ENCODE data around the gene LAPTM5.

LAPTM5 gene

DNA sequence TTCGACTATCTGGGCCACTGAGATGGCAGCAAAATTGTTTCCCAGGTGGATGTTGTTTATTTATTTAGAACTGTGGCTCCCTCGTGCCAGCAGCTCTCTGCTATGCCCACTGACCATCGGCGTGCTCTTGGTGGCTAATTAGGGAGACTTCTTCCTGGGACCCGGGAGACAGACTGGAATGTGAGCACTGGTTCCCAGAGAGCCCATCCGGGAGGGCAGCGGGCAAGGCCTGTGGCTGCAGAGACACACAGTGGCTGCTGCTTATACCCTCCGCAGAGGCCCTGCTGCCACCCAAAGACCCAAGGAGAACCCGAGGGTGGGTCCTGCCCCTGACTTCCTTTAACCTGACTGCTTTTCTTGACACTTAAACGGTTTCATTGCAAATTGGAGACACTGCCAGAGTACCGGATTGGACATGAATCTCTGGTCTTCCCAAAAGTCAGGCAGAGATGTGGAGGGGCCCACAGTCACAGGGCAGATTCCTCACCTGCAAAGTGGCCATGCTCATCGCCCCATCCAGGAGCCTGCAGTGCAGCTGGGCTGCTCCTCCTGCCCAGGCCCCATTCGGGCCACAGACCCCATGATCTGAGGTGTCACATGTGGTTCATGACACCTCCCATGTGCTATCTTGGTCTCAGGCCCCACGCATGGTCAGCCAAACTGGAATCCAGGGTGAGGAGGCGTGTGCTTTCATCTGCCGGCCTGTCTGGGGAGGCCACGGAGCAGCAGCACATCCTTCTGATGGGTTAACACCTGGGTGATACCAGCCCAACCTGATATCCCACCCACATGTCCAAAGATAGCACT lies 28.5 kb downstream of the LAPTM5 start:
- no peak for DNase-seq (ENCODE audit: low read depth)

DNA sequence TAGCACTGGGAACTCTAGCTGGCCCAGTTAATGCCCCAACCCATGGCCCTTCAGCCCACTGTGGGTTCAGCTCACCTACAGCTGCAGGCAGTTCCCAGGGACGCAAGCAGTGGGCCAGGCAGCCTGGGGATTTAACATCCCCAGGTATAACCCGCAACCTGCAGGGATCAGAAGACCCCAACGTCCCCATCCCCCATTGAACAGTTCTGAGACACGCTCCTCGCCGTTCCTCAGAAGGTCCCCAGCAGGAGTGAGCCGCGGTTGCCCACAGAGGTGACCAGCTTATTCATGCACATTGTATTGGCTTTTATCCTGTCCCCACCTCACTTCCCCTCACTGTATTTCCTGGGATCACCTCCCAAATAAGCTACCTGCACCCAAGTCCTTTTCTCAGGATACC lies 29.2 kb downstream of the LAPTM5 start:
- DNase-seq (ENCODE audit: low read depth), result no peak

DNA sequence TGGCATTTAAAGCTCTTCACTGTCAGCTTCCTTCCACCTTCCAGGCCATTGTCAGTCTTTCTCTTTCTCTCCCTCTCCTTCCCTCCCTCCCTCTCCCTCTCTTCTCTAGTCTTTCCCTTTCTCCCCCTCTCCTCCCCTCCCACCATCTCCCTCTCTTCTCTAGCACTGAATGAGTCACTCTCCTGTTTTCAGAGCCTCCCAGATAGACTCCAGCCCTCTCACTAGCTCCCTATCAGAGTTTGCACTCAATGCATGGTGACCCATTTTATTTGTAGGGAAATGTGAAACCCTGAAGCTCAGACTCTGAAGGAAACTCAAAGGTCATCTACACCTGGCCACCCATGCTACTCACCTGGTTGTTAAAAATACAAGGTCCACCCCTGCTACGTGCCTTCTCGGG lies 29.8 kb downstream of the LAPTM5 start:
- peak; percentile 32 for DNase-seq (ENCODE audit: low read depth)

DNA sequence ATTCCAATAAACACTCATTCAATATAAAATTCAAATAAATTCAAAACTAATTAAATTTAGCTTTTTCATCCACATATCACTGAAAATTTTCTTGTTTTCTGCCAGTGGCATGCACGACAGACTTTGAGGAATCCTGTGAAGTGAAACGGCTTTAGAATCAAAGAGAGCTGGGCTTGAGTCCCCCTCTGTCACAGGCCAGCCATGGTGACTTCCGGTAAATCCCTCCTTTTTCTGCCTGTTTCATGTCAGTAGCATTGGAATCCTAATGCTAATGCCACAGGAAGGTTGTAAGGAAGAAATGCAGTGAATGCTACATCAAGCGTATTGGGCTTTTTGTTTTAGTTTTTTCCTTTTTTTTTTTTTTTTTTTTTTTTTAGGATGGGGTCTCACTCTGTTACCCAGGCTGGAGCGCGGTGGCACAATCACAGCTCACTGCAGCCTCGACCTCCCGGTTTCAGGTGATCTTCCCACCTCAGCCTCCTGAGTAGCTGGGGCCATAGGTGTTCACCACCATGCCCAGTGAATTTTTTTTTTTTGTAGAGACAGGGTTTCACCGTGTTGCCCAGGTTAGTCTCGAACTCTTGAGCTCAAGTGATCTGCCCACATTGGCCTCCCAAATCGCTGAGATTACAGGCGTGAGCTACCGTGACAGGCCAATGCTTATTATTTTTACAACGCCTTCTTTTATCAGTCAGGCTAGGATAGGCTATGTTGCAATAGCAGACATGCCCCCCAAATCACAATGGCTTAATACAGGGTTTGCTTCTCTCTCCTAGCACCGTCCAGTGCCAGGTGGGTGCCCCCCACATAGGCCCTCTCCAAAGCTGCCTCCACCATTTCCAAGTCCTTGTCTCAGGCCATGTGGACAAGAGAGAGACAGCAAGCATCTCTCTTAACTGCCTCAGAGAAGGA lies 30.5 kb downstream of the LAPTM5 start:
- no peak for DNase-seq (ENCODE audit: low read depth)

DNA sequence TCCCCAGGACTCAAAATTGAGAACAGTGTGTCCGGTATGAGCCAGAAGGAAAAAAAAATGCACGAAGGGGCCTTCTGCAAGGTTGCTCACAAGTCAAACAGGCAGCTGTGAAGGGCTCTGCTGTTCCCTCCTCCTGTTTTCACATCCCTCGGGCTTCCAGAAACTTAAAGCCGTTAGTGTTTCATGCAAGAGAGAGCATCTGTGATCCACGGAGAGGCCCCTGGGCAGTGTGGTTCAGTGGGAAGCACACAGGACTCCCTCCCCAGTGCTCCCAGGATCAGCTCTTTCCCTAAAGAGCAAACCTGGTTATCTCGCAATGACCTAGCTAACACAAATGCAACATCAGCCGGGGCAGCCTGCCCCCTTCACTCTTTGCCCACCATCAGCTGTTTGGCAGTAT lies 31.3 kb downstream of the LAPTM5 start:
- DNase-seq (ENCODE audit: low read depth), result no peak

DNA sequence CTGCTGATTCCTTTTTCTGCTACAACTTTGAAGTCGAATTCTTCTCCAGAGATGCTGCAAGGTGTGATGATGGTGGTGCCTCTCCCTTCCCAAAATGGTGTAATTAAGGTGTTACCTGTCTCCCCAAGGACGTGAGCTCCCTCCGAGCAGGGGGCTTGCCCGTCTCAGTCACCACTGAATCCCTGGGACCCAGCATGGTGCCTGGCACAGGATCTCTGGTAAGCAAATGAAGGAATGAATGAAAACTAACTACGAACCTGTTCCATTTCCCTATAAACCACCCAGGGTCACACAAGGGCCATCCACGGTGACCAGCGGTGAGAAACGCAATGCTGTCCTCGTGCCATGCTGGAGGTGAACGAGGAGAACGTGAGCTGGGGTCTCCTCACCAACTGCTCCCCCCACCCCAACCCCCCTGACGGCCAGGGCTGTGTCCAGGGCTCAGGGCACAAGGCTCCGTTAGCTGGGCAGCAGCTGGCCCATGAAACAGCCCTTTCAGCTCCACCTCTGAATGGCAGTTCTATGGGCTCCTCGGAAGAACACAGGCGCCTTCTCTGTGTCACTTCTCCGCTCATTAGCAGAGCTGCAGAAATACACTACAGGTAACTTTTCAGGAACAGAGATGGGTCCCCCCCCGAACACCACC lies 32.0 kb downstream of the LAPTM5 start:
- DNase-seq (ENCODE audit: low read depth), result no peak

DNA sequence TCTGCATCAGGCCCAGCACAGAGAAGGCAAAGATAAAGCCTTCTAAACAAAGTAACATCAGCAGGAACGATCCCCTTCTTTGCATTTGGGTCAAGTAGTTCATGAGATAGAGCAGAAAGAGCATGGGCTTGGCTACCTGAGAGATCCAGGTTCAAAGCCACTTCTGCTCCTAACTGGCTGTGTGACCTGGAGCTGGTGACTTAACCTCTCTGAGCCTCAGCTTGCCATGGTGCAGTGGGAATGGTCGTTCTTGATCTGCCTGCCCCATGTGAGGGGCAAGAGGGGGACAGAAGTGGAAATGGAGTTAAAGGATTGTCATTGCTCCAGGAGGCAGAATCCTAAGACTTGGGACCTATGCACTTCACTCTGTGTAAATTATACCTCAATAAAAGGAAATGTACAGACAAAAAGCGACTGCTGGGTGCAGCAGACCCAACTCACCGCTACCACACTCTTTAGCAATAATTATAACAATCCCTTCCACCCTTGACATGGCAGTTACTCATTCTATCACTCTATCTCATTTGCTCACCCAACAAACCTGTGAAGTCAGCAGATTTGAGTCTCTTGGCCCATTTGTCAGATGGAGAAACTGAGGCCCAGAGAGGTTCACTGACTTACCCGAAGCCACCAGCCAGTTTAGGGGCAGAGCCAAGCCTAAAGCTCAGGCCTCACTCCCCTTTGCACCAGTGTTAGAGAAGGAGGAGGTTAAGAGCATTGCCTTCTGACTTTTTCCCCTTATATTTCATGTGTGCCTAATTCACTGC lies 32.7 kb downstream of the LAPTM5 start:
- no peak for DNase-seq (ENCODE audit: low read depth)

DNA sequence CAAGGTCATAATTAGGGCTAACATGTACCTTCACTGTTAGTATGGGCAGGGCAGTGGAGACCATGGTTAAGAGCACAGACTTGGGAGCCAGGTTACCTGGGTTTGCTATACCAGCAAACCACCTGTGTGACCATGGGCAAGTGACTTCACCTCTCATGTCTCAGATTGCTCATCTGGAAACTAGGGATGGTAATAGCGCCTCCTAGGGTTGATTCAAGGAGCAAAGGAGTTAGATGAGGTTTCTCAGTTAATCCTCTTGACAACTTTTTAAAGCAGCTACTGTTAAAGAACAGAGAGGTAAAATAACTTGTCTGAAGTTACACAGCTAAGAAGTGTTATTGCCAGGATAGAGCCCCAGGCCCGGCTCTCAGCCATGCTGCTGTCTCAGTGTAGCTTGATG lies 33.4 kb downstream of the LAPTM5 start:
- DNase-seq (ENCODE audit: low read depth), result no peak

DNA sequence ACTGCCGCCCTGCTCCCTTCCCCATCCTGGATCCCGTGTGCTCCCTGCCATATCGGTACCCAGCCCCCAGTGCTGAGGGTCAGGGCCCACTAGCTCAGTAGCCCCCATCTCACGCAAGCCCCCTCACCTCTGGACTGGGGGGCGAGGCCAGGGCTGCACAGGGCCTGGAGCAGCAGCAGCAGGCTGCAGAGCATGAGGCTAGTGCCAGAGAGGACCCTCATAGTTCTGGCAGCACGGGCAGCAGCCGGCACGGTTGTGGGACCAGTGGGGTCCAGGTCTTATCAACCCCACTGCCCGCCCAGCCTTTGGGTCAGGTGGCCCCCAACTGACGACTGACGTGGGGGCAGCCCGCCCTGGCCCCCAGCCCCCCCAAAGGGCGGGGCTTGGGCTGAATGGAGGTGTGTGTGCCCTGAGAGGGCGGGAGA lies 34.2 kb downstream of the LAPTM5 start, which contains the start of gene MATN1:
Gene MATN1 (minus strand): TSS at position 255 of the 425 bp plus-strand sequence. CDS start 34 bp downstream, at position 221.
- DNase-seq (ENCODE audit: low read depth), result no peak

DNA sequence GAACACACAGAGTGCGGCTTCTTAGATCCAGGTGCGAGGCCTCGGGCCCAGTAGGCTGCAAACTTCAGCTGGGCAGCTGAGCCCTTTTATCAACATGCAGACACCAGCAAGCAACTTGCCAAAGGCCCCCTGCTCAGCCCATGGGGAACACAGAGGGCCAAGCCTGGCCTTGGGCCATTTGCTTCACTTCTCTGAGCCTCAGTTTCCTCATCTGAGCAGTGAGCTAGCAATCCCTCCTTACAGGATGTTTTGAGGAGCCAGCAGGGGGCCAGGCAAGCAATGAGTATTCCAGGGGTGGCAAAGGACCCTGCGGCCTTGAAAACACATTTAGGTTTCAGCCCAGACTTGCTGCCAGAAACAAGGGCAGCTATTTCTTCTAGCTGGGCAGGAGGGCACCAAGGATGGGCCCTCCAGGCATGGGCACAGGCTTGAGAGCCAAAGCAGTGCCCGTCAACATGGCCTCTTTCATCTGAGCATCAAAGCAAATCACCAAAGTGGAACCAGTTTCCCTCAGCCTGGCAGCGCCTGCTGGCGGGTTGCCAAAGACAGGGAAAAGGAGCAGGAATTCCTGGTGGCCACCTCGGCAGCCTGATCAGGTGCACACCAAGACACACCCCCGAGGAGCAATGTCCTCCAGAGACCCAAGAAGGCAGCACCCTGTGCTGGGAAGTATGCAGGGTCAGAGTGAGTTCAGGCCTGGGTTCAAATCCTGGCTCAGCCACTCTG lies 35.6 kb downstream of the LAPTM5 start:
- no peak for DNase-seq (ENCODE audit: low read depth)

DNA sequence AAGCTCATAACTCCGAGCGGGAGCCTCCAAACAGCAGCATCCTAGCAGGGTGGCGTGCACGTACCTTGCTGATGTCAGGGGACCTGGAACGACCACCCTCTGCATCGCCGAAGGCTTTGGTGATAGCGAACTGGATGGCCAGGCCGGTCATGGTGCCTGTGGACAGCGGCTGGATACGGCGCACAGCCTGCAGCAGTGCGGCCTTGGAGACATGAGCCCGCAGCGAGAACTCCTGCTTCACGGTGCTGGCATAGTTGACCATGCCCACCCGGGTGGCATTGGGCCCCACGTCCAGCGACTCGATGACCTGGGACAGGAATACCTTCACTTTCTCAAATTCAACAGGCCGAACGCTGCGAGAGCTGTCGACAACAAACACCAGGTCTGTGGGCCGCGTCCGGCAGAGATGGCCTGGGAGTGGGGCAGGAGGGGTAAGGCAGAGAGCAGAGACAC lies 36.2 kb downstream of the LAPTM5 start:
- no peak for DNase-seq (ENCODE audit: low read depth)

DNA sequence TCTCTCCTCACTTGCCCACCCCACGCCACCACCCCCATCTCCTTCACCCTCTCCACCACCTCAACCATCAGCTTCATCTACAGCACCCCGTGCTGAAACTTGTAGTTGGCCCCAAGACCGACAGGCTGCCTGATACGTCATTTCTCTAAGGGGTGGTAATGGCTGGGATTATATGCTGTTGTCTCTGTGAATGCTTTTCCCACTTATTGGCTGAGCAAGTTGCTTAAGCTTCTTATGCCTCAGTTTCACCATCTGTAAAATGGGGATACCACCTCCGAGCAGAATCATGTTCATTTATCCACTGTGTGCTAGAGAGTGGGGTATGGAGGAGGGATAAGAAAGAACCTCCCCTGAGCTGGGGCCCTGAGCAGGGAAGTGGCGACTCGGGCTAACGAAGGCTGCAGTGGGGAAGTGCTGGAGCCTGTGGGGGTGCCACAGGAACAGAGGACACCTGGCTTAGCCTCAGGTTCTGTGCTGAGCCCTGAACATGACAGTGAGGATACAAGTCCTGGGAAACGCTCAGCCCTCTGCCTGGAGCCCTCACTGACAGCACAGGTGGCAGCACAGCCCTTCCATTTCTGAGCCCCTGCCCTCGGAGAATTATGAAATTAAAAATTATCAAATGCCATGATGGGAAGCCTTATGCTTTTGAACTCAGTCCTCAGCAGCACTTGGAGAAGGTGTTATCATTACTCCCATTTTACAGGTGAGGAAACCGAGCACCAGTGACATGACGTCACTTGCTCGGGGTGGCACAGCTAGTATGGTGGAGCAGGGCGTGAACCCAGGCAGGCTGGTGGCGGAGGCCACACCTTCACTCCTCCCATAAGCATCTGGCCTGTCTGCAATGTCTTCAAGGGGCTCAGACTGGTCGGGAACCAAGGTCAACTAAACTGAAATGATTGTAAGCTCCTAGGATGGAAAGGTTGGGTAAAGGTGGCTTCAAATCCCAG lies 37.0 kb downstream of the LAPTM5 start:
- DNase-seq (ENCODE audit: low read depth), result no peak

DNA sequence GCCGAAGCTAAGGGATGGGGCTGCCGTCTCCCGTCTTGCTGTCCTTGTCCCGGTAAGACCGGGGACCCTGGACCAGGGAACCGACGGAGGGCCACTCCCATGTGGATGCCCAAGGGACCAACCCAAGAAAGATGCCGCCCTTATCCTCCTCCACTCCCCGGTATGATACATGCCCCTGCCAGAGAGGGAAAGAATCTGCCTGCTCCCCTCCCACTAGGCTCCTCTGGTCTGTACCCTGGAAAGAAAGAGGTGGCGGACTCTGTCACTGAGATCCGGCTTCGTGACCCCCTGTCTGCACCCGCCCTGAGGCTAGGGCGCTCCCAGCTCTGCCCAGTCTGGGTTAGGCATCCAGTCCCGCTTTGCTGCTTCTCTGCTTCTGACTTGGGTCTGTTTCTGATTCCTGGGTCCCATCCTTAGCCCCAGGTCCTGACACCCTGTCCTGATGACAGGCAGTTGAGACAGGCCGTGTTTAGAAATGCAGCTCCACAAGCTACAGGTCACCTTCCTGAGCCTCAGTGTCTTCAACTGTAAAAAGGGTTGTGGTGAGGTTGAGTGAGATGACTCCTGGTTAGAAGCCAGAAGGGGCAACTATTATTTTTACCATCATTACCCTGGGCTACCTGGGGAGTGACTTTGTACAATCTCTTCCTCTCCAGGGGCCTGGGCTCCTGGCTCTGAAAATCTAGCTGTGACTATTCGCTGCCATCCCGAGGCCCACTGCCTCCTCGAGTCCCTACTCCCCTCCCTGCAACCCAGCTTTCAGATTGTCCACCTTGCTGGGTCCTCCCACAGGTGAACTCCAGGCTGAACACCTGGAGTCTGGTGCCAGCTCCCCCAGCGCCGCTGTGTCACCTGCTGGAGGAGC lies 37.9 kb downstream of the LAPTM5 start:
- DNase-seq (ENCODE audit: low read depth), result peak; percentile 22

DNA sequence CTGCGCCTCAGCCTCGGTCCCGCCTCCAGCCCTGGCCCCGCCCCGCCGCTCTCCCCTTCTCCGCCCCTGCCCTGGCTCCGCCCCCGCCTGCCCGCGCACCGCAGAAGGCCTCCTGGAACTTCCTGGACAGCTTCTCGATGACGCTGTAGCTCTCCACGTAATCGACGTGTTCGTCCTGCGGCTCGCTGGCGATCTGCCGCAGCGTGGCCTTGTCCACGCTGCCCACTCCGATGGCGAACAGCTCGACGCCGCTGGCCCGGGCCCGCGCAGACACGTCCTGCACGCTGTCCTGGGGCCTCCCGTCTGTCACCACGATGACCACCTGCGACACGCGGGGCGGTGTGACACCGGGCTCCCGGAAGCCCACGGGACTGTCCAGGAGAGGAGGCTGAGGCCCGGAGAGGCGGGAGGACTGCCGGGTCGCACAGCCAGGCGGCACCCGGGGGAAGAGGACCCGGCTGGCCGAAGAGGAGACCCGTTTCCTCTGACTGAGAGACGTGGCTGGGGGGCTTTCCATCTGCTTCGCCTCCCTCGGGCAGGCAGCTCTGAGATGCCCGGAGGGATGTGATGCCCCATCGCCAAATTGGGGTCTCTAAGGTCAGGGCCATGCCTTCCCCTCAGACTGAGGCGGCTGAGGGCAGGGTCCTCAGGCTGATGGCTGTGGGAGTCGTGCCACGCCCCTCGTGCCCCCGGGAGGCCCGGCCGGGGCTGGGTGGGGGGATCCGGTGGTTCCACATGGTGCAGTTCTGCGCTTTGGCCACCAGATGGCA lies 38.8 kb downstream of the LAPTM5 start:
- peak; percentile 95 for DNase-seq (ENCODE audit: low read depth)

DNA sequence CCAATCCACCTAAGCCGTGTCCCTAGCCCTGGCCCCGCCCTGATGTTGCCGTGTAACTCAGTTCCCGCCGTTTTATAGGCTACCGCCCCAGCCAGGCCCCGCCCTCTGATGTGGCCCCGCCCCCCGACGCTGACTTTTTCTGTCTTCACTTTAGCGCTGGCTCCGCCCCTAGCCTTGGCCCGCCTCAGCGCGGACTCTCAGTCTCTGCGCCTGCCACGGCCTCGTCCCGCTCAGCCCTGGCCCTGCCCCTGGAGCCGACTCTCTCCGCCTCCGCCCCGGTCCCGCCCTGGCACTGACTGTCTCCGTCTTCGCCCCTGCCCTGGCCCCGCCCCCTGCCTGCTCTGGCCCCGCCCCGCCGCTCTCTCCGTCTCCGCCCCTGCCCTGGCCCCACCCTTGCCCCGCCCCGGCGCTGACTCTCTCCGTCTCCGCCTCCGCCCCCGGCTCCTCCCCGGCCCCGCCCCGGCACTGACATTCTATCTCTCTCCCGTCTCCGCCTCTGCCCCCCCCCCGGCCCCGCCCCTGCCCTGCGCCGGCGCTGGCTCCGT lies 39.4 kb downstream of the LAPTM5 start:
- DNase-seq (ENCODE audit: low read depth), result peak; percentile 93

DNA sequence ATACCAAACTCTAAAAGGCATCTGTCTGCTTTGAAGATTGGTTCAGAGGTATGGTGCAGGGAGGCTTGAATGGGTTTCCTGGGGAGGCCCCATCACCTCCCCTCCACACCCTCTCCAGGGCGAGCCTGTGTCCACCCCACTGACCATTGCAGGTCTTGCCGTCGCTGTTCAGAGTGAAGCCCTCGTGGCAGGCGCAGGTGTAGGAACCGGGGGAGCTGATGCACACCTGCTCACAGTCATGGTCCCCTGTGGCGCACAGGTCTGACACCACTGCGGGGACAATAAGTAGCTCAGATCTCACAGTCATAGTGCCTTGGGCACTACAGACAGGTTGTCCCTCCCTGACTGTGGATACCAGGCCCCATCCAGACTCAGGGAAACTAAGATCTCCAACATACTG lies 40.9 kb downstream of the LAPTM5 start:
- DNase-seq (ENCODE audit: low read depth), result no peak

DNA sequence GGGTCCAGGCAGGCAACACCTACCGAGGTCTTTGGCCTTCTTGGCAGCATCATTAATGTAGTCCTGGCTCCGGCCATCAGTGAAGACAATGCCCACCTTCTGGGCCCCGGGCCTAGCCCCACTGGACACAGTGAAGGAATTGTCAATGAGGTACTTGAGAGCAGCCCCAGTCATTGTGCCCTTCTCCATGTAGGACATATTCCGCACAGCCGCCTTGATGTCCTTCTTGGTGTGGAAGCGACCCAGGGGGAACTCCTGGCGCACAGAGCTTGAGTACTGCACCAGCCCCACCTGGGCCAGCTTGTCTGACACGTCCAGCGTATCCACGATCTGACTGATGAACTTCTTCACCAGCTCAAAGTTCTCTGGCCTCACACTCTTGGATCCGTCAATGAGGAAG lies 41.7 kb downstream of the LAPTM5 start:
- DNase-seq (ENCODE audit: low read depth), result no peak

DNA sequence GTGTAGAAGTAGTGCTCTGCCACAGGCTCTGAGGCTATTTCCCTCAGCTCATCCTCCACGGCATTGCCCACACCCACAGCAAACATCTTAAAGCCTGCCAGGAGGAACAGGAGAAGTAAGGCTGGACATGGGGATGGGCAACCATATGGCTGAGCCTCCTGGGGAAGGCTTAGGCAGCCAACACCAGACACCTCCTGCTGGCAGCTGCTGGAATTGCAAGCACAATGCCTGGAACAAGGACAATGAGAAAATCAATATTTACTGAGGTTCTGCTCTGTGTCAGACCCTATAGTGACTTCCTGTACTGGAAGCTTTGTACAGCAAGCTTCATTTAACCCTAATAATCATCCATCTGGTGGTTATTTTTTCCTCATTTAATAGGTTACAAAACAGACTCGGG lies 42.4 kb downstream of the LAPTM5 start:
- no peak for DNase-seq (ENCODE audit: low read depth)
